A673 (cell line): ENCODE results near the gene TMEM259.

Experiments used
- CTCF ChIP-seq: fragments of 300-800, 200-600 bp; sonication (generic); conservative IDR thresholded peaks from 2 replicates; pipeline ENCODE4 v1.5.1; 2017; ENCODE audit warnings: low read depth, mild to moderate bottlenecking, antibody characterized with exemption, low read length, moderate library complexity, mixed read lengths
- EZH2 ChIP-seq: fragments of 200-600 bp; sonication (generic); IDR thresholded peaks from 2 replicates; pipeline ENCODE4 v1.6.1; 2017; ENCODE audit warnings: borderline replicate concordance, low read depth, mild to moderate bottlenecking, mixed read lengths, antibody characterized with exemption, low read length; ENCODE audit not compliant: poor library complexity, severe bottlenecking

- peak; percentile 65 for TF ChIP-seq CTCF
- TF ChIP-seq EZH2 = no peak
Measured at GRCh38 chr19:970695-971094, 50.2 kb downstream of the TMEM259 start.
